KMS-11 (cell line): ENCODE measurements around the gene HPN.

Source experiments
- H2AFZ ChIP-seq: fragments of 200-600 bp; sonication (generic); 2 replicates; pipeline ENCODE4 v1.6.1; 2016; ENCODE audit warnings: antibody characterized with exemption, mixed run types, low read depth
- H3K27ac ChIP-seq: fragments of 200-600 bp; sonication (generic); 2 replicates; pipeline ENCODE4 v1.6.1; 2016; ENCODE audit warnings: mild to moderate bottlenecking, mixed run types
- H3K27me3 ChIP-seq: fragments of 200-600 bp; sonication (generic); 2 replicates; pipeline ENCODE4 v1.6.1; 2017; ENCODE audit warnings: mild to moderate bottlenecking, low read depth, mixed run types, moderate library complexity; ENCODE audit not compliant: insufficient read depth
- H3K36me3 ChIP-seq: fragments of 200-600 bp; sonication (generic); 2 replicates; pipeline ENCODE4 v1.6.1; 2017; ENCODE audit warnings: mild to moderate bottlenecking, mixed run types; ENCODE audit not compliant: insufficient read depth
- H3K4me1 ChIP-seq: fragments of 200-600 bp; sonication (generic); 2 replicates; pipeline ENCODE4 v1.6.1; 2016; ENCODE audit warnings: mild to moderate bottlenecking, low read depth, mixed run types; ENCODE audit not compliant: poor library complexity, severe bottlenecking
- H3K4me2 ChIP-seq: fragments of 200-600 bp; sonication (generic); 2 replicates; pipeline ENCODE4 v1.7.0; 2016; ENCODE audit warnings: mild to moderate bottlenecking, mixed run types
- H3K4me3 ChIP-seq: fragments of 200-600 bp; sonication (generic); IDR thresholded peaks from 2 replicates; pipeline ENCODE4 v1.6.1; 2017; ENCODE audit warnings: low read depth, low read length, mixed read lengths; ENCODE audit not compliant: insufficient read depth
- H3K79me2 ChIP-seq: fragments of 200-600 bp; sonication (generic); 2 replicates; pipeline ENCODE4 v1.6.1; 2016; ENCODE audit warnings: low read depth, mixed run types; ENCODE audit not compliant: insufficient read depth
- H3K9ac ChIP-seq: fragments of 200-600 bp; sonication (generic); 2 replicates; pipeline ENCODE4 v1.6.1; 2016; ENCODE audit warnings: mild to moderate bottlenecking, mixed run types
- H4K20me1 ChIP-seq: fragments of 200-600 bp; sonication (generic); 2 replicates; pipeline ENCODE4 v1.6.1; 2016; ENCODE audit warnings: mild to moderate bottlenecking, mixed run types; ENCODE audit not compliant: insufficient read depth
- CTCF ChIP-seq: fragments of 200-600 bp; sonication (generic); conservative IDR thresholded peaks from 2 replicates; pipeline ENCODE4 v1.6.1; 2017; ENCODE audit warnings: low read depth, mild to moderate bottlenecking, antibody characterized with exemption, low read length, moderate library complexity, mixed read lengths

The HPN gene

GRCh38 chr19:35108730-35109129, 67.2 kb downstream of the HPN start:
- Histone ChIP-seq H3K4me1 (no peaks in the 10 kb centered on the region), H3K4me2 (no peak overlapping the region), H3K36me3 (no peaks in the 10 kb centered on the region), H3K27me3 (peaks cover 13% of the 10 kb centered on the region; the same call in 1 of the 2 replicates), H3K79me2 (no peaks in the 10 kb centered on the region), H2AFZ (no peak overlapping the region), H3K9ac (no peak overlapping the region), H3K27ac (no peak overlapping the region), H4K20me1 (no peaks in the 10 kb centered on the region), H3K4me3 (no peak overlapping the region)
- no peak for TF ChIP-seq CTCF

GRCh38 chr19:35109395-35110112, 68.0 kb downstream of the HPN start:
- Histone ChIP-seq H2AFZ (no peak overlapping the region), H3K36me3 (no peaks in the 10 kb centered on the region), H3K79me2 (no peaks in the 10 kb centered on the region), H3K27me3 (peaks cover 13% of the 10 kb centered on the region; the same call in 1 of the 2 replicates), H3K4me3 (no peak overlapping the region), H3K4me2 (no peak overlapping the region), H3K4me1 (no peaks in the 10 kb centered on the region), H3K9ac (no peak overlapping the region), H3K27ac (no peak overlapping the region), H4K20me1 (no peaks in the 10 kb centered on the region)
- TF ChIP-seq CTCF, result no peak

GRCh38 chr19:35110974-35111373, 69.5 kb downstream of the HPN start:
- Histone ChIP-seq H4K20me1 (no peaks in the 10 kb centered on the region), H2AFZ (no peak overlapping the region), H3K4me3 (no peak overlapping the region), H3K9ac (no peak overlapping the region), H3K4me2 (no peak overlapping the region), H3K4me1 (no peaks in the 10 kb centered on the region), H3K36me3 (no peaks in the 10 kb centered on the region), H3K27ac (no peak overlapping the region), H3K79me2 (no peaks in the 10 kb centered on the region), H3K27me3 (peaks cover 16% of the 10 kb centered on the region; the same call in 1 of the 2 replicates)
- TF ChIP-seq CTCF, result no peak

- Histone ChIP-seq H3K4me1 (no peaks in the 10 kb centered on the region), H3K4me2 (no peak overlapping the region), H3K9ac (no peak overlapping the region), H3K4me3 (no peak overlapping the region), H3K27me3 (peaks cover 22% of the 10 kb centered on the region; the same call in 1 of the 2 replicates), H2AFZ (no peak overlapping the region), H3K79me2 (no peaks in the 10 kb centered on the region), H3K27ac (no peak overlapping the region), H4K20me1 (no peaks in the 10 kb centered on the region), H3K36me3 (no peaks in the 10 kb centered on the region)
- TF ChIP-seq CTCF, result no peak
Observed at GRCh38 chr19:35112995-35113688, 71.6 kb downstream of the HPN start.
